ENCODE measurements around the gene ARL4A. TPM values are rescaled to one million over a fixed set of nuclear protein-coding genes. Genes with fewer than 3 reads are reported as not detected.

Gene ARL4A
- total RNA-seq, 1 donor from 2014 or later: 41.2 TPM

- H3K27ac Mint-ChIP-seq (ENCODE audit: unreplicated experiment): no peak overlapping the region
- TF ChIP-seq CTCF (IDR thresholded peaks at IDR 0.05; ENCODE audit: unreplicated experiment): no peak
- H3K36me3 Mint-ChIP-seq (ENCODE audit: low read depth, unreplicated experiment): no peaks in the 10 kb centered on the region
- no peak overlapping the region for H3K4me3 Mint-ChIP-seq (ENCODE audit: unreplicated experiment)
- no peaks in the 10 kb centered on the region for H3K27me3 Mint-ChIP-seq (ENCODE audit: unreplicated experiment)
- H3K9me3 Mint-ChIP-seq (ENCODE audit: unreplicated experiment): no peaks in the 10 kb centered on the region
- no peak for DNase-seq (ENCODE audit: low spot score)
- no peaks in the 10 kb centered on the region for H3K4me1 Mint-ChIP-seq (ENCODE audit: unreplicated experiment)
These were observed 49.9 kb downstream of the ARL4A start for GRCh38 chr7:12737373-12737772.

- Mint-ChIP-seq H3K27me3 (ENCODE audit: unreplicated experiment) (no peaks in the 10 kb centered on the region), H3K4me3 (ENCODE audit: unreplicated experiment) (no peak overlapping the region), H3K36me3 (ENCODE audit: low read depth, unreplicated experiment) (no peaks in the 10 kb centered on the region), H3K9me3 (ENCODE audit: unreplicated experiment) (no peaks in the 10 kb centered on the region), H3K4me1 (ENCODE audit: unreplicated experiment) (no peaks in the 10 kb centered on the region), H3K27ac (ENCODE audit: unreplicated experiment) (no peak overlapping the region)
- no peak for DNase-seq (ENCODE audit: low spot score)
- no peak for TF ChIP-seq CTCF (IDR thresholded peaks at IDR 0.05; ENCODE audit: unreplicated experiment)
These were observed 50.4 kb downstream of the ARL4A start for GRCh38 chr7:12737836-12738235.

GRCh38 chr7:12738665-12739064, 51.2 kb downstream of the ARL4A start:
- Mint-ChIP-seq H3K4me3 (ENCODE audit: unreplicated experiment) (no peak overlapping the region), H3K36me3 (ENCODE audit: low read depth, unreplicated experiment) (no peaks in the 10 kb centered on the region), H3K27me3 (ENCODE audit: unreplicated experiment) (no peaks in the 10 kb centered on the region), H3K27ac (ENCODE audit: unreplicated experiment) (no peak overlapping the region), H3K4me1 (ENCODE audit: unreplicated experiment) (no peaks in the 10 kb centered on the region), H3K9me3 (ENCODE audit: unreplicated experiment) (no peaks in the 10 kb centered on the region)
- no peak for TF ChIP-seq CTCF (IDR thresholded peaks at IDR 0.05; ENCODE audit: unreplicated experiment)
- no peak for DNase-seq (ENCODE audit: low spot score)

Other genes starting within 250 kb of the ARL4A start
- gene SCIN, start 116.9 kb upstream of the ARL4A start, total RNA-seq (ENCODE audit: unreplicated experiment): 8.2 TPM